ENCODE results near the gene RPS10. TPM values are rescaled to one million over a fixed set of nuclear protein-coding genes. Genes with fewer than 3 reads are reported as not detected.

Gene RPS10
- total RNA-seq, 1 donor from 2014 or later = 1,026 TPM

DNA sequence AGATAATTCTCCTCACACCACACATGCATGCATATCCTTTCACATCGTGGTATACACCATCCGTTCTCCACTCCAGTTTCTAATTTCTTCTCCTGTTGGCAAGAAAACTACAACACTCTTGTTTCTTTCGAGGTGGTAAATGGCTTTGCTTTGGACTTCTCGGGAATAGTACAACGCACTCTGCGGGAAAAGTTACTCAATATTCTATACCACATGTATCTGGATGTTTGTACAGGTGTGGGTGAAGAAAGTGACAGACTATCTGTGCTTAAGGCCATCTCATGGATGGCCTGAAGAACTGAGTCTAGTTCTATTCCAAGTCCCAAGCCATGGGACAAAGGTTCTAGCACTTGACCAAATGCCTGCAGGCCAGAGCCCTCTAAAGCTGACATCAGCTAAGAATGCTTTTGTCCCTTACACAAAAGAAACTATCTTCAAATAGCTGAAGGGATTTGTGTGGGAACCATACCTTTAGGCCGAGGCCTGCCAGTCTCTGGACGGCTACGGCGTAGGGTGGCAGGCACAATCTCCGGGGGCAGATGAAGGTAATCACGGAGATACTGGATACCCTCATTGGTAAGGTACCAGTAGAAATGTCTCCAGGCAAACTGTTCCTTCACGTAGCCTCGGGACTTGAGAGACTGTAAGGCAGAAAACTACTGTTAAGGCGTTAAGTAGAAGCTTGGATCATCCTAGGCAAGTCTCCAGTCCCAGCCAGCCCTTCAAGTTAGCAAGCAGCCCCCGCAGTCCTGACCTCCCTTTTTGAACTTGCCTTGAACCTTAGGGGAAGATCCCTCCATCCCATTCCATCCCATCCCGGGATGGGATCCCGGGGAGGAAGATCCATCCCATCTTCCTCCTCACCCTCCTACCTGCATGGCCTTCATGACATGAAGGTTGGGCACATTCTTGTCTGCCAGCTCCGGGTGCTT, 1.4 kb downstream of the RPS10 start:
- Mint-ChIP-seq H3K4me1 (ENCODE audit: unreplicated experiment) (peaks cover 15% of the 10 kb centered on the region), H3K27ac (ENCODE audit: unreplicated experiment) (peak overlapping the region; percentile 99), H3K27me3 (ENCODE audit: unreplicated experiment) (peaks cover 3% of the 10 kb centered on the region), H3K4me3 (ENCODE audit: unreplicated experiment) (peak overlapping the region; percentile 98), H3K36me3 (ENCODE audit: unreplicated experiment) (peaks cover 25% of the 10 kb centered on the region), H3K9me3 (ENCODE audit: unreplicated experiment) (no peaks in the 10 kb centered on the region)
- DNase-seq (ENCODE audit: extremely low spot score, unreplicated experiment) = no peak
- TF ChIP-seq, protein P1, sequence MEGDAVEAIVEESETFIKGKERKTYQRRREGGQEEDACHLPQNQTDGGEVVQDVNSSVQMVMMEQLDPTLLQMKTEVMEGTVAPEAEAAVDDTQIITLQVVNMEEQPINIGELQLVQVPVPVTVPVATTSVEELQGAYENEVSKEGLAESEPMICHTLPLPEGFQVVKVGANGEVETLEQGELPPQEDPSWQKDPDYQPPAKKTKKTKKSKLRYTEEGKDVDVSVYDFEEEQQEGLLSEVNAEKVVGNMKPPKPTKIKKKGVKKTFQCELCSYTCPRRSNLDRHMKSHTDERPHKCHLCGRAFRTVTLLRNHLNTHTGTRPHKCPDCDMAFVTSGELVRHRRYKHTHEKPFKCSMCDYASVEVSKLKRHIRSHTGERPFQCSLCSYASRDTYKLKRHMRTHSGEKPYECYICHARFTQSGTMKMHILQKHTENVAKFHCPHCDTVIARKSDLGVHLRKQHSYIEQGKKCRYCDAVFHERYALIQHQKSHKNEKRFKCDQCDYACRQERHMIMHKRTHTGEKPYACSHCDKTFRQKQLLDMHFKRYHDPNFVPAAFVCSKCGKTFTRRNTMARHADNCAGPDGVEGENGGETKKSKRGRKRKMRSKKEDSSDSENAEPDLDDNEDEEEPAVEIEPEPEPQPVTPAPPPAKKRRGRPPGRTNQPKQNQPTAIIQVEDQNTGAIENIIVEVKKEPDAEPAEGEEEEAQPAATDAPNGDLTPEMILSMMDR (IDR thresholded peaks at IDR 0.05) = no peak

GRCh38 chr6:34423254-34423653, 2.6 kb downstream of the RPS10 start:
- no peak overlapping the region for H3K4me3 Mint-ChIP-seq (ENCODE audit: unreplicated experiment)
- peaks cover 31% of the 10 kb centered on the region for H3K36me3 Mint-ChIP-seq (ENCODE audit: unreplicated experiment)
- TF ChIP-seq, protein P1 (IDR thresholded peaks at IDR 0.05) = no peak
- DNase-seq (ENCODE audit: extremely low spot score, unreplicated experiment) = no peak
- no peaks in the 10 kb centered on the region for H3K27me3 Mint-ChIP-seq (ENCODE audit: unreplicated experiment)
- H3K9me3 Mint-ChIP-seq (ENCODE audit: unreplicated experiment) = no peaks in the 10 kb centered on the region
- H3K4me1 Mint-ChIP-seq (ENCODE audit: unreplicated experiment) = peaks cover 15% of the 10 kb centered on the region
- no peak overlapping the region for H3K27ac Mint-ChIP-seq (ENCODE audit: unreplicated experiment)

- no peak for DNase-seq (ENCODE audit: extremely low spot score, unreplicated experiment)
- Mint-ChIP-seq H3K4me3 (ENCODE audit: unreplicated experiment) (no peak overlapping the region), H3K27me3 (ENCODE audit: unreplicated experiment) (no peaks in the 10 kb centered on the region), H3K27ac (ENCODE audit: unreplicated experiment) (no peak overlapping the region), H3K9me3 (ENCODE audit: unreplicated experiment) (no peaks in the 10 kb centered on the region), H3K36me3 (ENCODE audit: unreplicated experiment) (peaks cover 47% of the 10 kb centered on the region), H3K4me1 (ENCODE audit: unreplicated experiment) (peaks cover 2% of the 10 kb centered on the region)
- TF ChIP-seq, protein P1 (IDR thresholded peaks at IDR 0.05) = no peak
These were observed 7.5 kb downstream of the RPS10 start for GRCh38 chr6:34418367-34418766.

- no peaks in the 10 kb centered on the region for H3K9me3 Mint-ChIP-seq (ENCODE audit: unreplicated experiment)
- peaks cover 42% of the 10 kb centered on the region for H3K36me3 Mint-ChIP-seq (ENCODE audit: unreplicated experiment)
- H3K27ac Mint-ChIP-seq (ENCODE audit: unreplicated experiment) = no peak overlapping the region
- TF ChIP-seq, protein P1 (IDR thresholded peaks at IDR 0.05) = no peak
- no peak for DNase-seq (ENCODE audit: extremely low spot score, unreplicated experiment)
- H3K27me3 Mint-ChIP-seq (ENCODE audit: unreplicated experiment) = no peaks in the 10 kb centered on the region
- H3K4me1 Mint-ChIP-seq (ENCODE audit: unreplicated experiment) = no peaks in the 10 kb centered on the region
- H3K4me3 Mint-ChIP-seq (ENCODE audit: unreplicated experiment) = no peak overlapping the region
These were observed 8.9 kb downstream of the RPS10 start for GRCh38 chr6:34416877-34417371.

Measured in osteocyte (in vitro differentiated cells).